ENCODE results near the gene MPO. TPM values are rescaled to one million over a fixed set of nuclear protein-coding genes. Genes with fewer than 3 reads are reported as not detected.

MPO gene
- total and polyA plus RNA-seq, 12 donors, result 0.13 to 1.4 (median 0.36) TPM; not detected in 3

- Histone ChIP-seq H3K27me3 (peaks cover 14% of the 10 kb centered on the region), H3K36me3 (replicated peaks in 1 of 2) (no peaks in the 10 kb centered on the region), H3K4me3 (no peak overlapping the region), H3K27ac (no peak overlapping the region), H3K9me3 (replicated peaks in 1 of 3) (no peaks in the 10 kb centered on the region), H3K4me1 (replicated peaks in 1 of 2) (no peaks in the 10 kb centered on the region)
- peak in 1 of 7 donors; percentile 14 for DNase-seq
- WGBS, 4 donors, result 65 to 73% (median 68%) methylated on average over 6 of the region's 6 CpGs
- no peak for TF ChIP-seq POLR2A (IDR thresholded peaks at IDR 0.05)
- TF ChIP-seq CTCF (IDR thresholded peaks at IDR 0.05), result no peak
- intact Hi-C loops (cut with DNase I), result no loop called here
Observed at GRCh38 chr17:58268774-58269556, 11.8 kb downstream of the MPO start.

GRCh38 chr17:58268326-58268725, 12.4 kb downstream of the MPO start:
- 76 to 86% (median 83%) methylated on average over 12 of the region's 12 CpGs for whole genome bisulfite sequencing, 4 donors
- H3K27me3 ChIP-seq, result peaks cover 20% of the 10 kb centered on the region
- TF ChIP-seq CTCF (IDR thresholded peaks at IDR 0.05) (no peak), POLR2A (IDR thresholded peaks at IDR 0.05) (no peak)
- no peaks in the 10 kb centered on the region for H3K36me3 ChIP-seq (replicated peaks in 1 of 2)
- H3K9me3 ChIP-seq (replicated peaks in 1 of 3), result no peaks in the 10 kb centered on the region
- H3K4me3 ChIP-seq, result no peak overlapping the region
- no peak overlapping the region for H3K27ac ChIP-seq
- intact Hi-C loops (cut with DNase I), result no loop called here
- no peaks in the 10 kb centered on the region for H3K4me1 ChIP-seq (replicated peaks in 1 of 2)
- peak in 2 of 7 donors; percentile 14 to 15 for DNase-seq

GRCh38 chr17:58267347-58268324, 13.1 kb downstream of the MPO start:
- intact Hi-C loops (cut with DNase I), result no loop called here
- Histone ChIP-seq H3K36me3 (replicated peaks in 1 of 2) (no peaks in the 10 kb centered on the region), H3K27me3 (peaks cover 24% of the 10 kb centered on the region), H3K4me3 (no peak overlapping the region), H3K9me3 (replicated peaks in 1 of 3) (no peaks in the 10 kb centered on the region), H3K27ac (no peak overlapping the region), H3K4me1 (replicated peaks in 1 of 2) (no peaks in the 10 kb centered on the region)
- peak in 2 of 7 donors; percentile 9 to 27 for DNase-seq
- 65 to 83% (median 75%) methylated on average over 13 to 22 of the region's 22 CpGs for WGBS, 4 donors
- TF ChIP-seq POLR2A (IDR thresholded peaks at IDR 0.05), result no peak
- no peak for TF ChIP-seq CTCF (IDR thresholded peaks at IDR 0.05)
